AG09319 (cell line): ENCODE data around the gene NDUFS7.

ENCODE experiments used
- DNase-seq: peaks from one replicate; pipeline ENCODE4 v3.0.0-alpha.2; 2010; ENCODE audit warnings: low read depth; ENCODE audit errors: extremely low read depth
- TF ChIP-seq, protein P1 (sequence below): IDR thresholded peaks from 2 replicates; pipeline ENCODE4 v1.5.1; 2011; ENCODE audit warnings: low read depth, mild to moderate bottlenecking, inconsistent platforms, low read length, moderate library complexity

The NDUFS7 gene

DNA sequence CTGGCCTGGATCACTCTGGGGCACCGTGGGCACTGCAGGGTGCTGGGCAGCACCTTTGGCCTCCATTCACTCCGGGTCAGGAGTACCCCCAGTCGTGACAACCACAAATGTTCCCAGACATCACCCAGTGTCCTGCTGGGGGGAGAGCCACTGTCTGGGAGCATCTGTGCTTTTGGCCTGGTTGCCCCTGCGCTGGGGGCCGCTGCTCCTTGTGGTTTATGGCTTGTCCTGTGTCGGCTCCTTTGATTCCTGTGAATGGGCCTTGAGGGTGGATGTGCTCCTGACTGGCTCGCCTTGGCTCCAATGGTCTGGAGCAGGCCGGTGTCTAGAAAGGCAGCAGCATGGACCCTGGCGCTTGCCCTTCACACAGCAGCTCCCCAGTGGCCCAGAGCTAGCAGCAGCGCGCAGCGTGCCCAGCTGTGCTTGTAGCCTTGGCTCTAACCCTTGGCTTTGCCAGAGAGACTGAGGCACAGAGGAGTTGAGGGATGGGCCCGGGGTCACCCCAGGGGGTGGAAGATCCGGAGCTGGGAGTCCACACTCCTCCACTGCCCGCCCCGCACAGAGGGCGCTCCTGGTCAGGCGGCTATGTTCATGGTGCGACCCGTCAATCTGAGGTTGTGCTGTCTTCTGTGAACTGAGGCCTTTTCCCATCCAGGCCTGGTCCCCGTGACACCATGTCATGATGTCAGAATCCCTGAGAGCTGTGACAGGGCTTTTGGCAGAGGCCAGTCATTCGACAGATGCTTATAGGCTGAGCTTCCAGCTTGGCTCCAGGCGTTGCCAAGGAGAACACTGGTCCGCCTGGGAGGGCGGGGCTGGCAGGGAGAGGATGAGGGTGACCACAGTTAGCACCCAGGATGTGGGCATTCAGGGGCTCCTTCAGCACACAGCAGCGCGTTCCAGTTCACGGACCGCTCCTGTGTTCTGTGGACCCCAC lies 27.8 kb downstream of the NDUFS7 start:
- no peak for DNase-seq
- TF ChIP-seq, protein P1, sequence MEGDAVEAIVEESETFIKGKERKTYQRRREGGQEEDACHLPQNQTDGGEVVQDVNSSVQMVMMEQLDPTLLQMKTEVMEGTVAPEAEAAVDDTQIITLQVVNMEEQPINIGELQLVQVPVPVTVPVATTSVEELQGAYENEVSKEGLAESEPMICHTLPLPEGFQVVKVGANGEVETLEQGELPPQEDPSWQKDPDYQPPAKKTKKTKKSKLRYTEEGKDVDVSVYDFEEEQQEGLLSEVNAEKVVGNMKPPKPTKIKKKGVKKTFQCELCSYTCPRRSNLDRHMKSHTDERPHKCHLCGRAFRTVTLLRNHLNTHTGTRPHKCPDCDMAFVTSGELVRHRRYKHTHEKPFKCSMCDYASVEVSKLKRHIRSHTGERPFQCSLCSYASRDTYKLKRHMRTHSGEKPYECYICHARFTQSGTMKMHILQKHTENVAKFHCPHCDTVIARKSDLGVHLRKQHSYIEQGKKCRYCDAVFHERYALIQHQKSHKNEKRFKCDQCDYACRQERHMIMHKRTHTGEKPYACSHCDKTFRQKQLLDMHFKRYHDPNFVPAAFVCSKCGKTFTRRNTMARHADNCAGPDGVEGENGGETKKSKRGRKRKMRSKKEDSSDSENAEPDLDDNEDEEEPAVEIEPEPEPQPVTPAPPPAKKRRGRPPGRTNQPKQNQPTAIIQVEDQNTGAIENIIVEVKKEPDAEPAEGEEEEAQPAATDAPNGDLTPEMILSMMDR: no peak

DNA sequence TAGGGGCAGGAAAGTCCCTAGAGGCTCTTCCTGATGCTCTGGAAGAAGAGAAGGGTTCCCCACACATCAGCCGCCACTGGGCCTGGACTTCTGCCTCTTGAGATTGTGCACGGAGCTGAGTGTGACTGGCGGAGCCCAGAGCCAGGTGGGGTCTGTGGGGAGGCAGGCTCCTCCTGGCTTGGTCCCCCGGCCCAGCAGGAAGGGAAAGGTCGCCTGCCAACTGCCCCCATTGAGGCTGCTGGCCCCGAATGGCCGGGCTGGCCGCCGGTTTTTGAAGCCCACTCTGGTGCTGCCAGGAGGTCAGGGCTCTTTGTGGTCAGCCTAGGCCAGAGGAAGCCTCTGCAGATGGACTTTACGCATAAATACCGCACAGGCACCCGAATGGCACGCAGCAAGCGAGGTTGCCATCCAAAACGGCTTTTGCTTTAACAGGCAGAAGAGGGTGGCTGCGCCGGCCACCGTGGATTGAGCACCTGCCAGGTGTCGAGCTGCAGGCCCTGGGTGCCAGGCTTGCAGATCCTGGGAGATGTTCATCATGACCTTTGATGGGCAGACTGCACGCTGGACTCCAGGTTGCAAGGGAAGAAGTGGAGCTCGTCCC lies 28.7 kb downstream of the NDUFS7 start:
- TF ChIP-seq, protein P1: no peak
- no peak for DNase-seq

- no peak for DNase-seq
- TF ChIP-seq, protein P1: no peak
Observed at GRCh38 chr19:1412995-1413800, 29.5 kb downstream of the NDUFS7 start.

DNA sequence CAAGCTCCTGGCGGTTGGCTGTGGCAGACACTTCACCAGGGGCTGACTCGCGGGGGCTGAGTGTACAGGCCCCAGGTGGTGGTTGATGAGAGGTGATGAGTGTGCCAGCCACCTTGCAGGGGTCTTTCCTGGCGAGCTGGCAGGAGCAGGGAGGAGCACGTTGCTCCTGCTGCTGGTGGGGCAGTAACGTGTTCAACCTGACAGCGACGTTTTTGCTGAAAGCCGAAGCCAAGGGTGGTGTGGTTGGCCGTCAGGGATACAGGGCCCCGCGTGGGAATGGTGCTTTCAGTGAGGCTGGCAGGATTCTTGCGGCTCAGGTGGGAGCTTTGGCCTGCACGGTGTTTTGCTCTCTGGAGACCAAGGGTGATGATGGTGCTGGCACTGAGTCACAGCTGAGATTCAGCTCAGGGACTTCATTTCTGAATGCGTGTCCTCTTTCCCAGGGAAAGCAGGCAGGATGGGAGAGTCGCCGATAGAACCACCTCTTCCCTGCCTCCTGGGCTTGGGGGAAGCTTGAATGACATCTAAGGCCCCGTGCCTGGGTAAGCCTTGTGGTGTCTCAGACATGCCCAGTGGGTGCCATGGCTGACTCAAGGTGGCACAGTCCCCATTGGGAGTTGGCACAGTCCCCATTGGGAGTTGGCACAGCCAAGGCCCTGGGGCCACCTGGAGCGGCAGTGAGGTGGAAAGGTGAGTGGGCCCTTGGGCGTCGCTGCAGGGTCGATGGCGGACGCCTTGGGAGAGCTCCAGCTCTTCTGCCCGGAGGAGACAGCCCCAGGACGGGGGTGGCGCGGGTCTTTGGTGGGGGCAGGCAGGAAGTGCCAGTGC lies 32.5 kb downstream of the NDUFS7 start:
- TF ChIP-seq, protein P1: no peak
- no peak for DNase-seq

DNA sequence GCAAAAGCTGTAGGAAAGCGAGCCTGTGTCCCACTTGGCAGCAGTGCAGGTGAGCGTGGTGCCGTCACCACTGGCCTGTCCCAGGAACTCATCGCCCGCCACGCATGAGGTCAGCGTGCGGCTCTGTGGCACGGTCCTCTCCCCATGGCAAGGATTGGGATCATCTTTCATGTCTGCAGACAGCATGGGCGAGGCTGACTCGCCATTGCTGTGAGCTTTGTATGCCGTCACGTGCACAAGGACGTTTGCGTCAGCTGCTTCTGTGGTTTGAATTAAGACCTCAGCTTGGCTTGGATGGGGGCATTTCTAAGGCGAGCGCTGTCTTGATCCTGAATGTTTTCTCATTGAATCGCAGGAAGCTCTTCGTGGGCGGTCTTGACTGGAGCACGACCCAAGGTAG lies 33.4 kb downstream of the NDUFS7 start:
- DNase-seq: no peak
- TF ChIP-seq, protein P1: no peak

GRCh38 chr19:1417681-1418495 lies 34.2 kb downstream of the NDUFS7 start:
- TF ChIP-seq, protein P1: no peak

More at GRCh38 chr19:1417681-1418495, 34.2 kb downstream of the NDUFS7 start:
- DNase-seq: no peak
